ENCODE results near the gene ARHGAP11A. TPM values are rescaled to one million over a fixed set of nuclear protein-coding genes. Genes with fewer than 3 reads are reported as not detected.
A peak's percentile ranks its signal among the peaks of the same experiment; 100 is the strongest.
"Not testable (repeated sequence)": the region's sequence is repeated elsewhere in the genome, so short reads cannot be mapped to it uniquely, and the experiment has no call there.

ARHGAP11A gene, protein sequence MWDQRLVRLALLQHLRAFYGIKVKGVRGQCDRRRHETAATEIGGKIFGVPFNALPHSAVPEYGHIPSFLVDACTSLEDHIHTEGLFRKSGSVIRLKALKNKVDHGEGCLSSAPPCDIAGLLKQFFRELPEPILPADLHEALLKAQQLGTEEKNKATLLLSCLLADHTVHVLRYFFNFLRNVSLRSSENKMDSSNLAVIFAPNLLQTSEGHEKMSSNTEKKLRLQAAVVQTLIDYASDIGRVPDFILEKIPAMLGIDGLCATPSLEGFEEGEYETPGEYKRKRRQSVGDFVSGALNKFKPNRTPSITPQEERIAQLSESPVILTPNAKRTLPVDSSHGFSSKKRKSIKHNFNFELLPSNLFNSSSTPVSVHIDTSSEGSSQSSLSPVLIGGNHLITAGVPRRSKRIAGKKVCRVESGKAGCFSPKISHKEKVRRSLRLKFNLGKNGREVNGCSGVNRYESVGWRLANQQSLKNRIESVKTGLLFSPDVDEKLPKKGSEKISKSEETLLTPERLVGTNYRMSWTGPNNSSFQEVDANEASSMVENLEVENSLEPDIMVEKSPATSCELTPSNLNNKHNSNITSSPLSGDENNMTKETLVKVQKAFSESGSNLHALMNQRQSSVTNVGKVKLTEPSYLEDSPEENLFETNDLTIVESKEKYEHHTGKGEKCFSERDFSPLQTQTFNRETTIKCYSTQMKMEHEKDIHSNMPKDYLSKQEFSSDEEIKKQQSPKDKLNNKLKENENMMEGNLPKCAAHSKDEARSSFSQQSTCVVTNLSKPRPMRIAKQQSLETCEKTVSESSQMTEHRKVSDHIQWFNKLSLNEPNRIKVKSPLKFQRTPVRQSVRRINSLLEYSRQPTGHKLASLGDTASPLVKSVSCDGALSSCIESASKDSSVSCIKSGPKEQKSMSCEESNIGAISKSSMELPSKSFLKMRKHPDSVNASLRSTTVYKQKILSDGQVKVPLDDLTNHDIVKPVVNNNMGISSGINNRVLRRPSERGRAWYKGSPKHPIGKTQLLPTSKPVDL
- total RNA-seq, result 1 to 10 TPM; 2.0 to 8.2 (median 4.8) TPM

DNA sequence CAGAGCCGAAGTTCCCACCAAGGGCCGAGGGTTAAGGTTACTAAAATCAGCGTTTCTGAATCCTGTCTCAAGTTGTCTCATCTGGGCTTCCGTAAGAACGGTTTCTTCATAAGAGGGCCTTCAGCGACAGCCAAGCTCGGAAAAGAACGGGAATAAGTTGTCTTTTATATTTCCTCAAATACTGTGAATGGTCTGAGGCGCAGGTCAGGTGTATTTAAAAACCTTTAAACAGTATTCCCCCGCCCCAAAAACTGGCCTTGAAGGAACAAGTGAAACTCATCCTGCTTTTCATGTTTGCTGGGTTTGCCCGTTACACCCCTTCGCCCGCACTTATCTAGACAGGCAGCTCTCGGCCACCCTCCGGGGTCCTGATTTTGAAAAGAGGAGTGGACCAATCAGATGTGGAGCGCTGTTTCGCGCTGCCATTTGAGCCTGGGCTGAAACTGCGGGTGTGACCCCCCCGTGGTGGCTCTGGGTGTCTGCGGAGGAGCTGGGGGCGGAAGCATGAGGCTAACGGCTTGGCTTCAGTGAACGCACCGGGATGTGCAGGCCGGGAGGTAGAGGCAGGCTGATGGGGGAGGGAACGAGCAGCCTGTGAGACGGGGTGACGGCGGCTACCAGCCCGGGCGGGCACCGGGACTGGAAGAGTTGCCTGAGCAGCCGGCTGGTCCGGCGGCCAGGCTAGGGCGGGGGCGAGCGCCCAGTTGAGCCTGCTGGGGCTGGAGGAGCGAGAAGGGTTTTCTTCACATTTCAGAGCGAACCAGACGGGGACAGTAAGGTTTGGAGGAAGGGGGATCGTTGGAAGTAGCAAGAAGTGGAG, at the start of gene ARHGAP11A:
Gene ARHGAP11A, plus strand, starts transcription at position 454 of the 820 bp plus-strand sequence. CDS start 708 bp downstream, outside the sequence.
- peak within 1 kb of the TSS in 2 of 3 donors; percentile 28 to 40 for H3K4me3 ChIP-seq (replicated peaks in 1 of 3)
- H3K9me3 ChIP-seq; H3K4me1 ChIP-seq; H3K27me3 ChIP-seq; intact Hi-C loops (cut with DNase I); H3K36me3 ChIP-seq: not testable (repeated sequence)
- 1% methylated on average over 16 to 22 of the region's 43 CpGs for WGBS, 2 donors
- peak; percentile 72 to 78 for DNase-seq
- H3K27ac ChIP-seq, result peak within 1 kb of the TSS; percentile 34 to 67 (median 42)

DNA sequence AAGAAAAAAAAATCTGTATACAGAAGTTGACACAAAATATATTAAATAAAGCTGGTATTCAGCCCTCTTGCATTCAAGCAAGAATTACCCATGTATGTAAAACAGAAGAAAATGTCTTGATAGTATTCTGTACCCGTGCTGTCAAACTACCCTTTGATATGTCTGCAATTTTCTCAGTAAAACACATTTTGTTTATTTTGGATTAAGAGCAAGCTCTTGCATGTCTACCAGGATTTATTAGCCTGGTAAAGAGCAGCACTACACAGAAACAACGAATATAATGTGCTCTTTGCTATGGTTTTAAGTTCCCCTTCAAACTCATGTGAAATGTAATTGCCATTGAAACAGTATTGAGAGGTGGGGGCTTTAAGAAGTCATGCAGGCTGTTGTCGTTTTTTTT, 46.3 kb upstream of the ARHGAP11A start:
- H3K36me3 ChIP-seq; H3K4me1 ChIP-seq; H3K9me3 ChIP-seq; intact Hi-C loops (cut with DNase I); DNase-seq; H3K27me3 ChIP-seq; H3K27ac ChIP-seq; H3K4me3 ChIP-seq (replicated peaks in 1 of 3): not testable (repeated sequence)
- 15% methylated on average over 2 of the region's 3 CpGs; no CpG with 5 or more reads in 1 of the 2 donors for WGBS, 2 donors

DNA sequence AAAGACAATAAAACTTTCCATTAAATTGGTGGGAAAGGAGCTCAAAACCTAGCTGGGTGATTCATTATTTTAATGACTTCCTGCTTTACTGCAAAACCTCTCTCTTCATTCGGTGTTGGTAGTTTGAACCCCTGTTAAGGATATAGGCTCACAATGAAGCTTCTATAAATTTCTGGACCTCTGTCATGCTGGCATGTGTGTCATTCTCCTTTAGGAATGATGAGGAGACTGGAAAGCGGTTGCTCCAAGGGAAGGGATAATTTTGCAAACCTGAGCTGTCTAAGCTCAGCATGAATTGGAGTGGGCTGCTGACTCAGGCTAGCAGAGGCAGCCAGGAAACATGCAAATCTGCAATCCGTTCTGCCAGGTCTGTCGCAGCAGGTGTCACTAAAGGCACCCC, 36.8 kb upstream of the ARHGAP11A start:
- H3K27ac ChIP-seq; H3K9me3 ChIP-seq; DNase-seq; H3K27me3 ChIP-seq; H3K36me3 ChIP-seq; H3K4me1 ChIP-seq; H3K4me3 ChIP-seq (replicated peaks in 1 of 3); intact Hi-C loops (cut with DNase I): not testable (repeated sequence)
- whole genome bisulfite sequencing, 2 donors, result 63% methylated on average over 2 of the region's 4 CpGs; no CpG with 5 or more reads in 1 of the 2 donors

DNA sequence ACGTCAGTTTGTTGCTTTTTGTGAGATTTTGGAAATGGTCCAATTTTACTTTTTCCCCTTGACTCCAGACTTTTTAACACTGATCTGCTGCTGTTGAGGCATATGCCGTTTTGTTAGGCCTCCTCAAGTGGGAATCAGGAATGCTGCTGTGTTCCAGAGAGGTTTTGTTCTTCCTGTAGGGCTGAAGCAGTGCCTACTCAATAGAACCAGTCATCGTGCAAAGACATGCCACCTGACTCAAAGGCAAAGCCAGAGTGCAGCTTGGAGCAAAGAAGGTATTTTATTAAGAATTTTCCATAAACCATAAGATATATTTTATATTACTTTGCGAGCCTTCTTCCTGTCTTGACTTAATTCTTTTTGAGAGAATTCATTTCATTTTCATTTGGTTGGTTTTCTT, 29.5 kb upstream of the ARHGAP11A start:
- H3K4me1 ChIP-seq, result not testable (repeated sequence)

DNA sequence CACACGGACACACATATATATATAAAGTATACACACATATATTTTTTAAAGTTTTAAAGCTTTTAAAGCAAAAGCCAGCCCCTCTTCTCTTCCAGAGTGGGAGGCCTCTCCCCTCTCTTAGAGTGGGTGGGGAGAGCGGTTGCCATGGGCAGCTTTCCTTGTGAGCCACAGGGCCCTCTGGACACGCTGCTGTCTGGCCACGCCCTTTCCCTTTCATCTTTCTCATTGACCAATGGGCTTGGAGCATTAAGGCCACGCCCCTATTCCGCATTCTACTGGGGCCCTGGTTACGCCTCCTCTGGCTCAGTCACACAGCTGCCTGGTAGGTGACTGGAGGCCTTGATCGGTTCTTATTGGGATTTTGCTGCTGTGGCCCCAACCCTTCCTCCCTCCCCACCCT, 22.2 kb upstream of the ARHGAP11A start, which contains the start of gene GOLGA8N:
Gene GOLGA8N, plus strand, starts transcription at position 306 of the 400 bp plus-strand sequence.
- H3K4me1 ChIP-seq; intact Hi-C loops (cut with DNase I); H3K4me3 ChIP-seq (replicated peaks in 1 of 3); H3K27me3 ChIP-seq; H3K9me3 ChIP-seq; H3K27ac ChIP-seq; H3K36me3 ChIP-seq; DNase-seq: not testable (repeated sequence)
- WGBS, 2 donors, result 91% methylated on average over 5 of the region's 8 CpGs; no CpG with 5 or more reads in 1 of the 2 donors

More for the DNA sequence above, 29.5 kb upstream of the ARHGAP11A start:
- H3K36me3 ChIP-seq; H3K27me3 ChIP-seq; intact Hi-C loops (cut with DNase I); H3K4me3 ChIP-seq (replicated peaks in 1 of 3); H3K9me3 ChIP-seq: not testable (repeated sequence)
- DNase-seq, result peak in 1 of 2 donors; percentile 81
- H3K27ac ChIP-seq, result peak overlapping the region in 2 of 3 donors; percentile 61 to 83
- 37% methylated on average over 3 of the region's 4 CpGs; no CpG with 5 or more reads in 1 of the 2 donors for WGBS, 2 donors
- peak in 1 of 2 donors; percentile 30 for TF ChIP-seq POLR2A (IDR thresholded peaks at IDR 0.05)

DNA sequence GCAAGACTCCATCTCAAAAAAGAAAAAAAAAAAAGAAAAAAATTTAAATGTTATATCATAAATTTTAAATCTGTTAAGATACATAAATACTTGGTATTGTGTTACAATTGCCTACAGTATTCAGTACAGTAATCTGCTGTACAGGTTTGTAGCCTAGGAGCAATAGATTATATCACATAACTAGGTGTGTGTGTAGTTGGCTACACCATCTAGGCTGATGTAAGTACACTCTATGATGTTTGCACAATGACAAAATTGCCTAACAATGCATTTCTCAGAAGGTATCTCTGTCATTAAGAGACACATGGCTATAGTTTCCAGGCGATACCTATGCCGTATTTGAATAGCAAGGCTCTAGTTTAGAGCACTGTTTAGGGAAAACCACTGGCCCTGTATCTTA, 5.8 kb upstream of the ARHGAP11A start:
- intact Hi-C loops (cut with DNase I); DNase-seq; H3K9me3 ChIP-seq; H3K4me3 ChIP-seq (replicated peaks in 1 of 3); H3K27ac ChIP-seq; H3K4me1 ChIP-seq; H3K27me3 ChIP-seq; H3K36me3 ChIP-seq: not testable (repeated sequence)
- WGBS, 2 donors, result 100% methylated on average over 2 of the region's 2 CpGs

DNA sequence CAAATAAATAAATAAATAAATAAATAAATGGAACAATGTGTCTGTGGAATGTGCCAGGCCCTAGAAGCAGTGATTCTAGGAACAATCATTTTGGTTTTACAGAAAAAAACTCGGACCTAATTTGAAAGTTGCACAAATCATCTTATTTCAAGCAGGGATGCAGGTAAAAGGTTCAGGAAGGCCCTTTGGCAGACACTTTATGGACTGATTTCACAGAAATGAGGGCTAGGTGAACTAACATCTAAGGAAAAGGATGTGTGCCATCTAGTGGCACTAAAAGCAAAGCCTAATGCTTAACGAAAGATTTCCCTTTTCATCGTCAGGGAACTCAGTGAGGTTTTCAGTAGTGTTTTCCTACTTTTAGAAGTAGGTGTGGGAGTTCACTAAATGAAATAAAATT, 4.6 kb upstream of the ARHGAP11A start:
- intact Hi-C loops (cut with DNase I); H3K9me3 ChIP-seq; H3K4me1 ChIP-seq; H3K27ac ChIP-seq; H3K36me3 ChIP-seq; H3K27me3 ChIP-seq; H3K4me3 ChIP-seq (replicated peaks in 1 of 3): not testable (repeated sequence)
- TF ChIP-seq, protein P1, sequence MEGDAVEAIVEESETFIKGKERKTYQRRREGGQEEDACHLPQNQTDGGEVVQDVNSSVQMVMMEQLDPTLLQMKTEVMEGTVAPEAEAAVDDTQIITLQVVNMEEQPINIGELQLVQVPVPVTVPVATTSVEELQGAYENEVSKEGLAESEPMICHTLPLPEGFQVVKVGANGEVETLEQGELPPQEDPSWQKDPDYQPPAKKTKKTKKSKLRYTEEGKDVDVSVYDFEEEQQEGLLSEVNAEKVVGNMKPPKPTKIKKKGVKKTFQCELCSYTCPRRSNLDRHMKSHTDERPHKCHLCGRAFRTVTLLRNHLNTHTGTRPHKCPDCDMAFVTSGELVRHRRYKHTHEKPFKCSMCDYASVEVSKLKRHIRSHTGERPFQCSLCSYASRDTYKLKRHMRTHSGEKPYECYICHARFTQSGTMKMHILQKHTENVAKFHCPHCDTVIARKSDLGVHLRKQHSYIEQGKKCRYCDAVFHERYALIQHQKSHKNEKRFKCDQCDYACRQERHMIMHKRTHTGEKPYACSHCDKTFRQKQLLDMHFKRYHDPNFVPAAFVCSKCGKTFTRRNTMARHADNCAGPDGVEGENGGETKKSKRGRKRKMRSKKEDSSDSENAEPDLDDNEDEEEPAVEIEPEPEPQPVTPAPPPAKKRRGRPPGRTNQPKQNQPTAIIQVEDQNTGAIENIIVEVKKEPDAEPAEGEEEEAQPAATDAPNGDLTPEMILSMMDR (IDR thresholded peaks at IDR 0.05), result peak in 2 of 6 experiments; percentile 12 to 40
- peak in 1 of 2 donors; percentile 4 for DNase-seq
- WGBS, 2 donors, result 3 to 4% methylated on average over 1 of the region's 3 CpGs

DNA sequence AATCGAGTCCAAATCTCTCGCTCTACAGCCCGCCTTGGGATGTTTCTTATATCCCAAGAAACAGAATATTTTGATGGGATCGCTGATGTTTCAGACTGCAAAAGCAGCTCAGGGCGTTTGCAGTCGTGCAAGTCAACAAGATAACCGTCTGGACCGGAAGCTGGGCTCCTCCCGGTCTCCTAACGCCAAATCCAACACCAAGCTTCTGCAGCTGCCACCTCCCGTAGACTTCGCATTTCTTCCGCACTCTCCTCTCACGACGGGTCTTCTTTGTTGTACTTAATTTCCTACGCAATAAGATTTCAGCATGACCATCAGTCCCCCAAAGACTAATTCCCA, 623 bp upstream of the ARHGAP11A start:
- H3K9me3 ChIP-seq; H3K27me3 ChIP-seq; H3K4me1 ChIP-seq; intact Hi-C loops (cut with DNase I); H3K36me3 ChIP-seq: not testable (repeated sequence)
- DNase-seq, result peak in 1 of 2 donors; percentile 60
- H3K27ac ChIP-seq, result peak overlapping the region; percentile 34 to 67 (median 42)
- peak overlapping the region in 2 of 3 donors; percentile 26 to 40 for H3K4me3 ChIP-seq (replicated peaks in 1 of 3)
- WGBS, 2 donors, result 0% methylated on average over 11 of the region's 16 CpGs

DNA sequence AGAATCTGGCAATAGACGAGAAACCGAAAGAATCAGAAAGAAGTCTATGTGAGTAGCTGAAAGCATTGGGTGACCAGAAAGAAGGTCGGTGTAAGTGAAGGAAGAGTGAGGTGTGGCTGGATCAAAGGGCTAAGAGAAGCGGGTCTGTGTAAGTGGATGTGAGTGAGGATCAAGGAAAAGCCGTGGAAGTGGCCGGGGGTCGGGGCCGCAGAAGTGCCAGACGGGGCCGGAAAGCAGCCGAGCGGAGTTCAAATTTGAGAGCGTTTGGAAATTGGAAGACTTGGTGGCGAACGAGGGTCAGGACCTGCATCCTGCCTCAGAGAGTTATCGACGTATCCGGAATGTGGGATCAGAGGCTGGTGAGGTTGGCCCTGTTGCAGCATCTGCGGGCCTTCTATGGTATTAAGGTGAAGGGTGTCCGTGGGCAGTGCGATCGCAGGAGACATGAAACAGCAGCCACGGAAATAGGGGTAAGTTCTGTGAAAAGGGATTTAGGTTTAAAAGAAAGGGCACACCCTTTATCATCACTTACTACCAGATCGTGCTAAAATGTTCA, 645 bp downstream of the ARHGAP11A start:
- H3K9me3 ChIP-seq; H3K27ac ChIP-seq; H3K4me1 ChIP-seq; intact Hi-C loops (cut with DNase I); H3K27me3 ChIP-seq; H3K36me3 ChIP-seq; DNase-seq: not testable (repeated sequence)
- H3K4me3 ChIP-seq (replicated peaks in 1 of 3), result peak overlapping the region in 1 of 3 donors; percentile 28
- WGBS, 2 donors, result 1 to 3% methylated on average over 20 to 23 of the region's 24 CpGs

Measured in thyroid gland (tissue), 4 donors.